ENCODE data around the gene BHLHE23.

GRCh38 chr20:62985444-62985778 is 21.4 kb downstream of the BHLHE23 start:
- TF ChIP-seq CTCF (IDR thresholded peaks at IDR 0.05; ENCODE audit: borderline replicate concordance, extremely low read depth, low read length, poor library complexity, severe bottlenecking) (no peak), EZH2 (IDR thresholded peaks at IDR 0.05; ENCODE audit: borderline replicate concordance, low read depth, low read length, severe bottlenecking) (no peak)
